Right forelimb (tissue), 1 donor: Measurements from ENCODE around the gene USP6.
"Not testable (repeated sequence)": the region's sequence is repeated elsewhere in the genome, so short reads cannot be mapped to it uniquely, and the experiment has no call there.

Source experiments
- DNase-seq: peaks from one replicate; pipeline ENCODE4 v3.0.0-alpha.2; 2018

USP6 gene

GRCh38 chr17:5122586-5123342 is 6.9 kb downstream of the USP6 start:
- peak; percentile 64 for DNase-seq

DNA sequence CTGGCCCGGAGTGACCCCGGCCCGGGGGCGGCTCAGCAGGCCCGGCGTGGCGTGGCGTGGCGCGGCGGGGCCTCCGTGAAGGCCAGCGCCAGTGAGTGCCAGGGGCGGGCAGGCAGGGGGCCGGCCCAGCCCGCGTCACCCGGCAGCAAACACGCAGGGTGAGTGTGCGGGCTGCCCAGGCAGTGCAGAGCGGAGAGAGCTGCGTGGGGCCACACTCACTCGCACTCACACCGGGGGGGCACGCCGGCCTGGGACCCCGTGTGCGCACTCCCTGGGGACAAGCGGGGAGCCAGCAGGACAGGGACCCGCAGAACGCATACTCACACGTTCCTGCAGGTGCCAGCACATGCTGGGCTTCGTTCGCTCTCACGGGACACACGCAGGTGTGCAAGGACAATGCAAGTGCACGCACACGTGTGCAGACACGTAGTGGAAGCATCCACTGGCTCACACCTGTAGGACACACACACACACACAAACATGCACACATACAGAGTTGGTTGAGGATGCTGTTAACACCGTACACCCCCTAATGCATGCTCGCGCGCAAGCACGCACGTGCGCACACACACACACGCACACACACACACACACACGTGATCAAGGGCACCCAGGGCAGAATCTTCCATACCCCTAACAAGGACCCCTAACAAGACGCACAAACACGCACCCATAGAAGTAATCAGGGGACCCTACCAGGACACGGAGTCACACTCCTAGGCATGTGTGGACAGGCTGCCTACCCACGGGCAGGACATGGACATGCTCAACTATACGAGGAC is 7.7 kb downstream of the USP6 start:
- DNase-seq, result no peak

GRCh38 chr17:5124125-5124760 is 8.4 kb downstream of the USP6 start:
- DNase-seq, result not testable (repeated sequence)

DNA sequence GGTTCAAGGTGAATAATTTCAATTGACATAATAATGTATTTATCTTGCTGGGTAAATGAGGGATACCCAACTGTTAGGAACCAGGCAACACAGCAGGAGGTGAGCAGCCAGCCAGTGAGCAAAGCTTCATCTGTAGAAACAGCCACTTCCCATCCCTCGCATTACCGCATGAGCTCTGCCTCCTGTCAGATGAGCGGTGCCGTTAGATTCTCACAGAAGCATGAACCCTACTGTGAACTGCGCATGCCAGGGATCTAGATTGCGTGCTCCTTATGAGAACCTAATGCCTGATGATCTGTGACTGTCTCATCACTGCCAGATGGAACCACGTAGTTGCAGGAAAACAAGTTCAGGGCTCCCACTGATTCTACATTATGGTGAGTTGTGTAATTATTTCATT is 9.1 kb downstream of the USP6 start:
- DNase-seq, result not testable (repeated sequence)

- no peak for DNase-seq
Measured at GRCh38 chr17:5126719-5127488, 11.1 kb downstream of the USP6 start.

DNA sequence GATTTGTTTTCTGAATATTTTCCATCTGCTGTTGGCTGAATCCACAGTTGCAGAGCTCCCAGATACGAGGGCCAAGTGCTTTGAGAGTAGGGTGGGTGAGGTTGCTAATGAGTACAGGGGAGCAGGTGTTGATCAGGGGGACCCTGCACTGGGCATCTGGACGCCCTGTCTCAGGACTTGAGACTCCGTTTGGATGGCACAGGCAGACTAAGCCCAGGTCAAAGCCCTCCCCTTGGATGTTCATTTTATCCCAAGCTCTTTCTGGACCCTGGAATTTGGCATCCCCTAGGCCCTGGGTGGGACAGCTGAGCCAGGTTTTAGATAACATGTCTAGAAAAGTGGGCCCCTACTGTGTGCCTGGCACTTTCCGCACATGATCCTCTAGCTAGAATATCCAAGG is 12.1 kb downstream of the USP6 start:
- DNase-seq, result no peak

- not testable (repeated sequence) for DNase-seq
Measured at GRCh38 chr17:5128387-5128786, 12.6 kb downstream of the USP6 start.

GRCh38 chr17:5128905-5129535 is 13.2 kb downstream of the USP6 start:
- no peak for DNase-seq

GRCh38 chr17:5129770-5130169 is 13.9 kb downstream of the USP6 start:
- not testable (repeated sequence) for DNase-seq

DNA sequence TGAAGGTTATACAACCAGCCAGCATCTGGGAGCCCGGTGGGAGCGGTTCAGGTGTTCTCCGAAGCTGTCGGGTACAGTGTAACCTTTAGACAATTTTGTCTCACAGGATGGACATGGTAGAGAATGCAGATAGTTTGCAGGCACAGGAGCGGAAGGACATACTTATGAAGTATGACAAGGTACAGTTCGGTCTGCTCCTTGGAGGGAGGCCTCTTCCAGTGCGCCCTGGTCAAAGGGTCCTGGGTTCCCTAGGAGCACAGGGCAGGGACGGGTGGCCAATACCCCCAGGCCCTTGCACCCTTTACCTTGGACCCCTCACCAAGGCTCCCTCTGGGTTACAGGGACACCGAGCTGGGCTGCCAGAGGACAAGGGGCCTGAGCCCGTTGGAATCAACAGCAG is 14.4 kb downstream of the USP6 start:
- not testable (repeated sequence) for DNase-seq

GRCh38 chr17:5130687-5131086 is 14.9 kb downstream of the USP6 start:
- not testable (repeated sequence) for DNase-seq

DNA sequence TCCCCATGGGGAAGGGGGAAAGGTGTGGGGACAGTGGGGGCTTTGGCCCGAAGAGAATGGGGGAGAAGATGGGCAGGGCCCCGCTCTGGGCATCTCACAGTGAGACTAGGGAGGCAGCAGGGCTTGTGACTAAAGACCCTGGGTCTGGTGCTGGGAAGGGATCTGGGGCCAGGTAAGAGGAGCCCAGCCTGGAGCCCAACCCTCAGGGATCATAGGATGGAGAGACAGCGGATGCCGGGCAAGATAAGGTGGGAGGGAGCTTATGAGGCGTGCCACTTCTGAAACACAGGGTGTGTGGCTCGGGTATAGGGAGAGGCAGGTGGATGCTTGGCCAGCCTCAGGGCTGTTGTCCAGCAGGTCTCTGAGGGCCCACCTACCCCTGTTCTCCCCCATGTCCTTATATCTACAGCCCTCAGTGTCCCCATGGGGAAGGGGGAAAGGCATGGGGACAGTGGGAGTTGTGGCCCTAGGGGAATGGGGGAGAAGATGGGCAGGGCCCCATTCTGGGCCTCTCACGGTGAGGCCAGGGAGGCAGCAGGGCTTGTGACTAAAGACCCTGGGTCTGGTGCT is 15.4 kb downstream of the USP6 start:
- DNase-seq, result no peak

DNA sequence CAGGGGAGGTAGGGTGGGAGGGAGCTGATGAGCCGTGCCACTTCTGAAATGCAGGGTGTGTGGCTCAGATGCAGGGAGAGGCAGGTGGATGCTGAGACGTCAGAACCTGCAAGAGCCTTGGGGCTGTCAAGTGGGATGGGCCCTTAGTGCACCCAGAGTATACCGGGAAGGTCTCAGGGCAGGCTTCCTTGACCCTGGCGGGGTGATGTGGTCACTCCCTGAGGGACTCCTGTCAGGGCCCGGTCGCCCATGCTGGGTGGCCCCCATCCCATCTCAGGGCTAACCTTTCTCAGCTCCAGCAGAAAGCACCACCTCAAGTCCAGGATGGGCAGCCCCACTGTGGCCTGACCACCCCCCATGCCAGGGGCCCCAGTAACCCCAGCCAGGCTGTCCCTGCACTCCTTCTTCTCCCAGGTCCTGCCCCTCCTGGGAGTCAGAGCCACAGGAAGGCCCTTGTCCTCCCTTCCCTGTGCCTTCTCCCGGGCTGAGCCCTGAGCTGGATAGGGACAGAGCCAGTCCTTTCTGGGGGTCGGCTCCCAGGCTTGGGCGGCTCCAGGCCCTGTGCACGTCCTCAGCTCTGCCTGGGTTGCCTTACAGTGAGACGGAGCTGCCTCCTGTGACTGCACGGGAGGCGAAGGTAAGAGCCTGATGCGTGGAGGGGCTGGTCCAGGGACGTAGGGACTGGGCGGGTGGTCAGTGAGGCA is 16.1 kb downstream of the USP6 start:
- DNase-seq, result not testable (repeated sequence)

GRCh38 chr17:5132503-5133225 is 16.8 kb downstream of the USP6 start:
- DNase-seq, result not testable (repeated sequence)

DNA sequence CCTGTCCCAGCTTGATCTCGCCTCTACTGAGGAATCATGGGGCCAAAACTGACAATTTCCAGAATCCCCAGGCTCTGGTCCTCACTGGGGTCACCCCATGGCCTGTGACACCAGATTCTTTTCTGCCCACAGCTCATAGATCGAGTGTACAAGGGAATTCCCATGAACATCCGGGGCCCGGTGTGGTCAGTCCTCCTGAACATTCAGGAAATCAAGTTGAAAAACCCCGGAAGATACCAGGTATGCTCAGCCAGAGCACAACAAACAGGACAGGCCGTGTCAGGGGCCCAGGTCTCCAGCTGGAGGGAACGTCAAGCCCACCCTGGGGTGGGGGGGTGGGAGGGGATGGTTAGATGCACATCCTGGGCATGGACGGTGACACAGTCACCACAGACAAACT is 17.5 kb downstream of the USP6 start:
- no peak for DNase-seq

DNA sequence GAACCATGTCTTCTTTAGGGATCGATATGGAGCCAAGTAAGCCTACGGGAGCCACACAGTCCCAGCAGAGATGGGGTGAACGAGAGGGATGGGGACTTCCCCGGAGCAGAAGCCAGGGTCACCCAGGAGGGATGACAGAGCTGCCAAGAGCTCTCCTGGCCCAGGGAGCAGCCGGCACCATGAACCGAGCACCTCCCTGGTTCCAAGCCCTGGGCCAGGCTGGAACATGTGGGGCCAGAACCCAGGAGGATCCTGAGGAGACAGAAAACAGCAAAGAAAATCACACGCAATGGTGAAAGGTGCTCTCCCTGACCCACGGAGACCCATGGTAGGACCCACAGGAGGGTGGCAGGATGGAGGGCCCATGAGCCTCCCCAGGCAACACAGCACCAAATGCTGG is 18.1 kb downstream of the USP6 start:
- DNase-seq, result not testable (repeated sequence)

GRCh38 chr17:5134571-5134970 is 18.7 kb downstream of the USP6 start:
- DNase-seq, result not testable (repeated sequence)

DNA sequence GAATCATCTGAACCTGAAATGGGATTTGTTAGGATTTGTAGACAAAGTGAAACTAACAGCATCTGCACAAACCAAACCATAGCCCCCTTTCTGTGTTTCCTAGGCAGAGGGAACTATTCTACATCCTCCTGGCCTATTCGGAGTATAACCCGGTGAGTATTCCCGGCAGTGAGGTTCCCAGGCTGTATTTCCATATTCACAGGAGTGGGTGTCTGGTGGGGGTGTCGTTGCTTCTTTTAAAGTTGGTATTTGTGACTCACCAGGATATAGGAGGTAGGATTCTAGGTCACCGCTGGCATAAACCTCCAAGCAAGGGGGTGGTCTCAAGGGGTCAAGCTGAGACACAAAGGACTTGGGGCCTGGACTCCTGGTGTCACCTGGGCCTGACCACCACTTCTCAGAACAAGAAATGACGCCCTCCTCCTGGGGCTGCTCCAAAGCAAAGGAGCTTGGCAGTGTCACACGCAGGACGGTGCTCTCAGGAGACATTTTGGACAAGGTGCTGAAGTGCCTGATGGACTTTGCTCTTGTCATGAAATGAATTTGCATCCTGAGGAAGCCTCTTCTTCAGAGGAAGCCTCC is 19.4 kb downstream of the USP6 start:
- not testable (repeated sequence) for DNase-seq

DNA sequence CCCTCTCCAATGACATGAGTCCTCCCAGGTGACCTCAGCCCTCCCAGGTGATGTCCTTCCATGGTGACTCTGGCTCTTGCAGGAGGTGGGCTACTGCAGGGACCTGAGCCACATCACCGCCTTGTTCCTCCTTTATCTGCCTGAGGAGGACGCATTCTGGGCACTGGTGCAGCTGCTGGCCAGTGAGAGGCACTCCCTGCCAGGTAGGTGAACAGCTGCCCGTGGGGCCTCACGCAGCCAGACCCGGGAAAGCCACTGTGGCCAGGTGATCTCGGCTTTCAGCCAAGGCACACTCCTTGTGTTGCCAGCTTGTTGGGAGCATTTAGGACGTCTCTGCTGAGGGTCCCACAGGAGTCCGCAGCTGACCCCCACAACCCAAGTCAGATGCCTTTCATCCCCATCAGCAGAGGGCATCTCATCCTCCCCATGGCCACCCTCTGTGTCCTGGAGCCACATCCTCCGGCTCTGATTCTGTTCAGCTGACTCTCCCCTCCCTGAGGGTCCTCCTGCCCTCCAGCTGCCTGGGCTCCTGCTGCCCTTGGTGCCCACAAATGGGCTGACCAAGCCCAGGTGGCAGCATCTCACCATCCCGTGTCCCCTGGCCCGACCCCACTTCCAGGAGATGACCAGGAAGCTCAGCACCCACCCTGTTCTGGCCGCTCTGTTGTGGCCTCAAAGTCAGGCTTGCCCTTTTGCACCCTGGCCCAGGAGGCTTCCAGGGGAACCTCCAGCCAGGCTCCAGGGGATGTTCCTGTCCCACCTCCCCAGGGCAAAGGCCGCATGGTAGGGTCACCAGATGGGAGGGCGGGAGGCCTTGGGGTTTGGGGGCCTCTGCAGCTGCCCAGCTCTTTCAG is 20.1 kb downstream of the USP6 start:
- no peak for DNase-seq
